Left forelimb (tissue), 1 donor: ENCODE measurements around the gene NDUFV3.
"Not testable (repeated sequence)": the region's sequence is repeated elsewhere in the genome, so short reads cannot be mapped to it uniquely, and the experiment has no call there.

Source experiments
- DNase-seq: peaks from one replicate; pipeline ENCODE4 v3.0.0-alpha.2; 2018; ENCODE audit warnings: low spot score

Gene NDUFV3

GRCh38 chr21:42937034-42937940 lies 44.2 kb downstream of the NDUFV3 start:
- DNase-seq, result not testable (repeated sequence)

GRCh38 chr21:42937960-42938605 lies 45.0 kb downstream of the NDUFV3 start:
- DNase-seq, result no peak

GRCh38 chr21:42938606-42938995 lies 45.5 kb downstream of the NDUFV3 start:
- DNase-seq, result not testable (repeated sequence)

GRCh38 chr21:42939582-42940413 lies 46.7 kb downstream of the NDUFV3 start:
- DNase-seq, result peak; percentile 84

- DNase-seq, result no peak
Measured at GRCh38 chr21:42941696-42942085, 48.6 kb downstream of the NDUFV3 start.

GRCh38 chr21:42942244-42942643 lies 49.1 kb downstream of the NDUFV3 start:
- DNase-seq, result no peak

GRCh38 chr21:42949094-42949755 lies 56.1 kb downstream of the NDUFV3 start:
- not testable (repeated sequence) for DNase-seq

- not testable (repeated sequence) for DNase-seq
Measured at GRCh38 chr21:42951193-42951592, 58.1 kb downstream of the NDUFV3 start.

- DNase-seq, result no peak
Measured at GRCh38 chr21:42956824-42957630, 63.9 kb downstream of the NDUFV3 start.

- DNase-seq, result not testable (repeated sequence)
Measured at GRCh38 chr21:42958122-42958521, 65.0 kb downstream of the NDUFV3 start.

GRCh38 chr21:42959728-42960127 lies 66.6 kb downstream of the NDUFV3 start:
- DNase-seq, result no peak

GRCh38 chr21:42962380-42963007 lies 69.4 kb downstream of the NDUFV3 start:
- DNase-seq, result no peak
